Natural killer cell (primary cell): Measurements from ENCODE around the gene HYAL3. TPM values are rescaled to one million over a fixed set of nuclear protein-coding genes. Genes with fewer than 3 reads are reported as not detected.

ENCODE experiments used
- ATAC-seq, 3 donors: fragments of 150-1000 bp in 2 of 3; fragments of 200-7000 bp in 1 of 3; cut with Tn5 transposase; 1 replicate in 1 of 3; 2 replicates in 2 of 3; pipeline ENCODE4 v1.10.0; 2021; ENCODE audit warnings: mild to moderate bottlenecking in 2 of 3, moderate library complexity in 2 of 3
- DNase-seq, 2 donors: peaks; one replicate each; pipeline versions ENCODE4 v3.0.0 to v3.0.0-alpha.2; 2013 to 2021; ENCODE audit warnings: mixed read lengths in 1 of 2
- H3K27ac ChIP-seq: one replicate; pipeline ENCODE4 v1.5.1; 2013; ENCODE audit warnings: mild to moderate bottlenecking, low read length
- H3K27me3 ChIP-seq: one replicate; pipeline ENCODE4 v1.6.1; 2013; ENCODE audit warnings: low read length; ENCODE audit not compliant: control insufficient read depth, insufficient read depth
- H3K36me3 ChIP-seq: one replicate; pipeline ENCODE4 v1.6.1; 2013; ENCODE audit warnings: low read length; ENCODE audit not compliant: control insufficient read depth, insufficient read depth
- H3K4me1 ChIP-seq: one replicate; pipeline ENCODE4 v1.6.1; 2013; ENCODE audit warnings: low read length; ENCODE audit not compliant: control insufficient read depth, insufficient read depth
- H3K4me3 ChIP-seq: one replicate; pipeline ENCODE4 v1.5.1; 2013; ENCODE audit warnings: low read length
- H3K9me3 ChIP-seq: one replicate; pipeline ENCODE4 v1.6.1; 2013; ENCODE audit warnings: low read length; ENCODE audit not compliant: control insufficient read depth, insufficient read depth
- H3K27ac Mint-ChIP-seq, 2 donors: one replicate each; pipeline ENCODE4 v1.8.0; 2022; ENCODE audit warnings: mild to moderate bottlenecking in 2 of 2, mixed read lengths in 2 of 2, moderate library complexity in 1 of 2
- H3K27me3 Mint-ChIP-seq, 2 donors: one replicate each; pipeline ENCODE4 v1.8.0; 2022; ENCODE audit warnings: low read depth in 2 of 2, mixed read lengths in 2 of 2
- H3K36me3 Mint-ChIP-seq: one replicate; pipeline ENCODE4 v1.8.0; 2022; ENCODE audit warnings: mixed read lengths
- H3K4me1 Mint-ChIP-seq, 2 donors: one replicate each; pipeline ENCODE4 v1.8.0; 2022; ENCODE audit warnings: mixed read lengths in 2 of 2
- H3K4me3 Mint-ChIP-seq: one replicate; pipeline ENCODE4 v1.8.0; 2022; ENCODE audit warnings: mild to moderate bottlenecking, moderate library complexity, mixed read lengths
- H3K9me3 Mint-ChIP-seq, 2 donors: one replicate each; pipeline ENCODE4 v1.8.0; 2022; ENCODE audit warnings: mixed read lengths in 2 of 2
- CTCF ChIP-seq: fragments of 200-600 bp; IDR thresholded peaks from one replicate; pipeline ENCODE4 v1.8.0; 2022; ENCODE audit warnings: antibody characterized with exemption
- WGBS: methylation state at CpG from one replicate; pipeline ENCODE4 v1.1.7; 2013; ENCODE audit warnings: missing lambda C conversion rate; ENCODE audit not compliant: insufficient coverage; 5-methylcytosine and 5-hydroxymethylcytosine counted together
- intact Hi-C: fragments of 100-400 bp; cut with micrococcal nuclease; formaldehyde crosslinking; loops from one replicate; pipeline ENCODE4 v1.14.2; 2022
- total RNA-seq, 4 donors: library from RNA; stranded (reverse); fragments of 120-200 nt in 1 of 4; gene quantifications; one replicate each; pipeline versions ENCODE4 v1.2.3 to v1.2.4, GENCODE V29; 2013 to 2022

Gene HYAL3
- total RNA-seq, 3 donors from 2014 or later (not counting 1 experiment from before 2014, with no cell fraction given), result 0.93 to 2.0 (median 1.2) TPM

- Histone ChIP-seq H3K9me3 (no peaks in the 10 kb centered on the region), H3K4me1 (peaks cover 11% of the 10 kb centered on the region), H3K4me3 (no peak overlapping the region), H3K27me3 (no peaks in the 10 kb centered on the region), H3K36me3 (no peaks in the 10 kb centered on the region), H3K27ac (no peak overlapping the region)
- no peak for TF ChIP-seq CTCF
- H3K27ac Mint-ChIP-seq, result no peak overlapping the region
- no peaks in the 10 kb centered on the region for H3K27me3 Mint-ChIP-seq
- H3K4me3 Mint-ChIP-seq, result no peak overlapping the region
- no peaks in the 10 kb centered on the region for H3K36me3 Mint-ChIP-seq
- no peaks in the 10 kb centered on the region for H3K9me3 Mint-ChIP-seq
- peaks cover 10 to 15% of the 10 kb centered on the region in 2 donors for H3K4me1 Mint-ChIP-seq
- DNase-seq (no peak), ATAC-seq (no peak)
- intact Hi-C loops, result no loop called here
Measured at GRCh38 chr3:50304601-50305000, 5.4 kb upstream of the HYAL3 start.

GRCh38 chr3:50303013-50303815, 4.0 kb upstream of the HYAL3 start, which contains the start of gene HYAL1:
TSS of gene HYAL1 (minus strand) at chr3:50303574. CDS start at chr3:50302956, 618 bp downstream.
- Mint-ChIP-seq H3K9me3 (no peaks in the 10 kb centered on the region), H3K36me3 (no peaks in the 10 kb centered on the region), H3K4me1 (peaks cover 18 to 29% of the 10 kb centered on the region in 2 donors), H3K27me3 (no peaks in the 10 kb centered on the region), H3K4me3 (no peak within 1 kb of the TSS), H3K27ac (no peak within 1 kb of the TSS)
- Histone ChIP-seq H3K27me3 (no peaks in the 10 kb centered on the region), H3K27ac (no peak within 1 kb of the TSS), H3K9me3 (no peaks in the 10 kb centered on the region), H3K36me3 (no peaks in the 10 kb centered on the region), H3K4me1 (peaks cover 22% of the 10 kb centered on the region), H3K4me3 (no peak within 1 kb of the TSS)
- 88% methylated on average over 14 of the region's 14 CpGs for WGBS
- ATAC-seq, result no peak
- no peak for TF ChIP-seq CTCF
- no peak for DNase-seq
- intact Hi-C loops, result no loop called here

- Histone ChIP-seq H3K36me3 (no peaks in the 10 kb centered on the region), H3K27me3 (no peaks in the 10 kb centered on the region), H3K4me3 (no peak overlapping the region), H3K4me1 (peaks cover 27% of the 10 kb centered on the region), H3K9me3 (no peaks in the 10 kb centered on the region), H3K27ac (no peak overlapping the region)
- intact Hi-C loops, result no loop called here
- H3K4me1 Mint-ChIP-seq, result peaks cover 18 to 33% of the 10 kb centered on the region in 2 donors
- no peak overlapping the region for H3K27ac Mint-ChIP-seq
- DNase-seq, result no peak
- no peak for TF ChIP-seq CTCF
- no peaks in the 10 kb centered on the region for H3K27me3 Mint-ChIP-seq
- WGBS, result 95% methylated on average over 32 of the region's 32 CpGs
- H3K9me3 Mint-ChIP-seq, result no peaks in the 10 kb centered on the region
- no peaks in the 10 kb centered on the region for H3K36me3 Mint-ChIP-seq
- ATAC-seq, result no peak
- H3K4me3 Mint-ChIP-seq, result no peak overlapping the region
Measured at GRCh38 chr3:50302095-50303012, 3.1 kb upstream of the HYAL3 start.
